Adrenal gland (tissue), 12 donors: Measurements from ENCODE around the gene N4BP2L2. TPM values are rescaled to one million over a fixed set of nuclear protein-coding genes. Genes with fewer than 3 reads are reported as not detected.

Experiments used
- DNase-seq, 7 donors: peaks; one replicate each; pipeline ENCODE4 v3.0.0-alpha.2; 2019 to 2020
- H3K27ac ChIP-seq, 5 donors: fragments of 200-600 bp; sonication (generic) in 4 of 5; 1 replicate in 3 of 5; 2 replicates in 2 of 5; pipeline versions ENCODE4 v1.5.1 to v1.8.0; 2016 to 2020; ENCODE audit warnings: mild to moderate bottlenecking in 1 of 5
- H3K27me3 ChIP-seq: fragments of 200-600 bp; 2 replicates; pipeline ENCODE4 v1.8.0; 2021
- H3K36me3 ChIP-seq, 2 donors: fragments of 200-600 bp; replicated peaks in 1 of 2; 1 replicate in 1 of 2; 2 replicates in 1 of 2; pipeline versions ENCODE4 v1.5.1 to v1.8.0; 2018 to 2022
- H3K4me1 ChIP-seq, 2 donors: fragments of 200-600 bp; replicated peaks in 1 of 2; 1 replicate in 1 of 2; 2 replicates in 1 of 2; pipeline versions ENCODE4 v1.5.1 to v1.8.0; 2018 to 2021
- H3K4me3 ChIP-seq, 4 donors: fragments of 200-600 bp; sonication (generic) in 3 of 4; one replicate each; pipeline ENCODE4 v1.5.1; 2016 to 2018
- H3K9me3 ChIP-seq, 3 donors: fragments of 200-600 bp; sonication (generic) in 1 of 3; replicated peaks in 1 of 3; 1 replicate in 2 of 3; 2 replicates in 1 of 3; pipeline versions ENCODE4 v1.5.1 to v1.8.0; 2016 to 2021
- POLR2A ChIP-seq, 2 donors: fragments of 450-650 bp; IDR thresholded peaks; one replicate each; pipeline ENCODE4 v1.6.1; 2017; ENCODE audit warnings: antibody characterized with exemption in 2 of 2, mild to moderate bottlenecking in 2 of 2, moderate library complexity in 1 of 2
- WGBS, 4 donors: extraction: QIAGEN DNeasy Blood & Tissue Kit in 2 of 4; methylation state at CpG; one replicate each; pipeline versions ENCODE4 v1.1.5 to v1.1.7; 2013 to 2017; 5-methylcytosine and 5-hydroxymethylcytosine counted together
- intact Hi-C, 2 donors: fragments of 100-400 bp; cut with DNase I; formaldehyde crosslinking; loops; one replicate each; pipeline versions ENCODE4 v1.14.1 to v1.15.0; 2022 to 2023
- polyA plus RNA-seq, 3 donors: library from polyadenylated mRNA; stranded (reverse); fragments of 200-250 nt in 2 of 3; fragments of 350-450 nt in 1 of 3; fragmentation: Illumina TruSeq in 1 of 3; extraction: RNeasy Lipid Tissue Mini Kit (QIAGEN cat#74804) in 1 of 3; gene quantifications; one replicate each; pipeline ENCODE4 v1.2.3, GENCODE V29; 2013 to 2014
- total RNA-seq, 9 donors: library from RNA; depleted of rRNA in 4 of 9; stranded (reverse); fragments of >200 nt in 4 of 9; fragments of 120-200 nt in 1 of 9; fragmentation: NEBNext Ultra II Directional in 1 of 9; extraction: Animal tissue kit (Norgen Biotek cat#: 25700) in 1 of 9; gene quantifications; one replicate each; pipeline versions ENCODE4 v1.1.0 to v1.2.4, GENCODE V29; 2013 to 2023
- TF ChIP-seq, protein P1 (sequence below), 6 experiments: fragments of 450-650 bp in 4 of 6; fragments of 200-600 bp in 2 of 6; sonication (generic) in 1 of 6; IDR thresholded peaks; 1 replicate in 5 of 6; 2 replicates in 1 of 6; pipeline versions ENCODE4 v1.5.1 to v1.8.0; 2016 to 2021; ENCODE audit warnings: antibody characterized with exemption in 6 of 6, mild to moderate bottlenecking in 2 of 6, moderate library complexity in 1 of 6
- donor health status: healthy with polysubstance abuse.
- donor health status: Bipolar disorder and iron deficiency.
- donor health status: DM: yes; HTN: yes; CAD: no.
- donor health status: DM: no; HTN: no; CAD: no.
- donor health status: DM: no; HTN: no; CAD: no.
- donor health status: DM: yes; HTN: yes; CAD: no.

The N4BP2L2 gene
- total and polyA plus RNA-seq, 12 donors = 34.1 to 321 (median 117) TPM

DNA sequence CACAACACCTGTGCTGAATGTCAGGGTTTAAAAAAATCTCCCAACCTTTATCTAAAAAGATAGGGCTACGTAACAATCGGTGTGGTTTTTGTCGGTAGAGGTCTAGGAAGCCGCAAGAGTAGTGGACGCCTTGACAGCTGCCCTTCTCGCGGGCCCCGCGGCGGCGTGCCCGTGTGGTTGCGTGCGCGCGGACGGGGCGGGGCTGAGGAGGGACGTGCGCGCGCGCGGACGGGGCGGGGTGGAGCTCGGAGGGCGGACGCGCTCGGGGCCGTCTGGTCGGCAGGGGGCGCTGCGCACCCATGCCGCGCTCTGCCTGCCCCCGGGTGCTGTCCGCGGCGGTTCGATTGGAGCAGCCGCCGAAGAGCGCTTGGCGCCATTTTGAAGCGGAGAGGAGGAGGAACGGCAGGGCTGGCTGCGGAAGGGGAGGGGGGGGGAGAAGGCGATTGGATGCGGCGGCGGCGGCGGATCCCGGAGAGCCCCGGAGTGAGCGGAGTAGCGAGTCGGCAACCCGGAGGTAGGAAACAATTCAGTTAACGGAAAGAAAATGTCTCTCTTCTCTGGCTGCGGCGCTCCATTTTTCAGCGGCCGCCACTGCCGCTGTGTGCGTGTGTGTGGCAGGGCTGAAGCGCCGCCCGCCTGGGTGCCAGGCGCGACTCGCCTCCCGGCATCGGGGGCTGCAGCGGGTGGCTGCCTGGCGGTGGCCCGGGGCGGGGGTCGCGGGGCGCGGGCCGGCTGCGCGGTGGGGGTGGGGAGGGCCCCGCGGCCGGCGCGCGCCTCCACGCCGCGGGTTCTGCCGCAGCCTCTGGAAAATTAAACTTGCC, 47.7 kb upstream of the N4BP2L2 start, which contains the start of gene PDS5B:
TSS of gene PDS5B (plus strand) at position 373 of the 821 bp plus-strand sequence. CDS start 62,321 bp downstream, outside the sequence.
- intact Hi-C loops = loop anchor here (2.0 to 10.0 kb wide), 4 partner anchors 49 to 959 kb away; no protein-coding TSS in a partner anchor
- no peaks in the 10 kb centered on the region for H3K9me3 ChIP-seq
- 0 to 1% (median 0%) methylated on average over 9 to 97 of the region's 97 CpGs for WGBS, 4 donors

DNA sequence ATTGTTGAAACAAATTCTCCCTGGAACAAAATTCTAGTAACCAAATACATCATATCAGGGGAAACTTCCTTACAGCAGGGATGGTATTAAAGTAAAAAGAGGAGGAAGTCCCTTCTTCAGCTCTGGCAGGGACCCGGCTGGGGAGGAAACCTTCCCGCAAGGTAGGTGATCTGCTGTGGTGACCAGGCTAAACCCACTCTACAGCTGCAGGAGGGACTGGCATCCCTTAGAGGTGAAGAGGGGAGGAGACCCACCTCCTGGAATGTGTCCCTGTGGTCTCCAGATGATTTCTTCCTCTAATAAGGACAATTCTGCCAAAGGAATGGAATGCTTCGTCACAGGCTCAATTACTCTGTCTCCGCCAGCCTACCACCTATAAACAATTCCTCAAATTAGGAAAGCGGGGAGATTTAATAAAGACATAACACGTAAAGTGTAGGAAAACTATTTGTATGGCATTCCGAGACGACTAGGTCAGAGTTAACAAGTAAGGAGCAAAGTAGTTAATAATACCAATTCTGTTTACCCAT, 47.0 kb upstream of the N4BP2L2 start:
- DNase-seq = peak in 5 of 7 donors; percentile 2 to 27 (median 18)
- Histone ChIP-seq H3K27me3 (no peaks in the 10 kb centered on the region), H3K4me3 (peak overlapping the region in 3 of 4 donors; percentile 13 to 81 (median 31)), H3K27ac (peak overlapping the region in 1 of 5 donors; percentile 57), H3K36me3 (no peaks in the 10 kb centered on the region), H3K4me1 (peaks cover 6 to 27% of the 10 kb centered on the region in 2 donors), H3K9me3 (no peaks in the 10 kb centered on the region)
- TF ChIP-seq POLR2A (IDR thresholded peaks at IDR 0.05) = no peak
- TF ChIP-seq, protein P1, sequence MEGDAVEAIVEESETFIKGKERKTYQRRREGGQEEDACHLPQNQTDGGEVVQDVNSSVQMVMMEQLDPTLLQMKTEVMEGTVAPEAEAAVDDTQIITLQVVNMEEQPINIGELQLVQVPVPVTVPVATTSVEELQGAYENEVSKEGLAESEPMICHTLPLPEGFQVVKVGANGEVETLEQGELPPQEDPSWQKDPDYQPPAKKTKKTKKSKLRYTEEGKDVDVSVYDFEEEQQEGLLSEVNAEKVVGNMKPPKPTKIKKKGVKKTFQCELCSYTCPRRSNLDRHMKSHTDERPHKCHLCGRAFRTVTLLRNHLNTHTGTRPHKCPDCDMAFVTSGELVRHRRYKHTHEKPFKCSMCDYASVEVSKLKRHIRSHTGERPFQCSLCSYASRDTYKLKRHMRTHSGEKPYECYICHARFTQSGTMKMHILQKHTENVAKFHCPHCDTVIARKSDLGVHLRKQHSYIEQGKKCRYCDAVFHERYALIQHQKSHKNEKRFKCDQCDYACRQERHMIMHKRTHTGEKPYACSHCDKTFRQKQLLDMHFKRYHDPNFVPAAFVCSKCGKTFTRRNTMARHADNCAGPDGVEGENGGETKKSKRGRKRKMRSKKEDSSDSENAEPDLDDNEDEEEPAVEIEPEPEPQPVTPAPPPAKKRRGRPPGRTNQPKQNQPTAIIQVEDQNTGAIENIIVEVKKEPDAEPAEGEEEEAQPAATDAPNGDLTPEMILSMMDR (IDR thresholded peaks at IDR 0.05) = no peak
- WGBS, 4 donors = 13 to 16% (median 13%) methylated on average over 8 of the region's 8 CpGs
- intact Hi-C loops = loop anchor here (2.0 to 10.0 kb wide), 4 partner anchors 49 to 959 kb away; no protein-coding TSS in a partner anchor

More for the DNA sequence above, 47.7 kb upstream of the N4BP2L2 start, which contains the start of gene PDS5B:
- Histone ChIP-seq H3K4me1 (peaks cover 6 to 29% of the 10 kb centered on the region in 2 donors), H3K4me3 (peak within 1 kb of the TSS; percentile 41 to 81 (median 52)), H3K36me3 (no peaks in the 10 kb centered on the region), H3K27me3 (no peaks in the 10 kb centered on the region), H3K27ac (peak within 1 kb of the TSS; percentile 79 to 99 (median 85))
- DNase-seq = peak; percentile 94 to 96 (median 95)
- TF ChIP-seq, protein P1 (IDR thresholded peaks at IDR 0.05) = peak; percentile 50 to 99 (median 78)
- peak; percentile 23 to 62 for TF ChIP-seq POLR2A (IDR thresholded peaks at IDR 0.05)

DNA sequence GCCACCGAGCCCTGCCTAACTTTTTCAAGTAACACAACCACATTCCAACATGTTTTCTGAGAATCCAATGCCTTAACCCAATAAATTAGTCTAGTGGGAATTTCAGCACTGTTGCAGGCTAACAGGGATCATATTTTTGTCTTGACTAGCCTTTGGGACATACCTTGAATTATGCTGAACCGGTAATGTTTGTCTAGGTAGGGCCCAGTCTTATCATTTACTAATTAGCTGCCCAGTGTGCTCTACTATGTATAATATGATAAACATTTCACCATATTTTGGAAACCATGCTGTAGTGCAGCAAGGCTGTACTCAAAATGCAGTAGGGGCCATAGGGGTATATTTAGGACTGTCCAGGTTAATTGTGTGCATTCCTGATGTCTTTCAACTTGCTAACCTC, 44.4 kb upstream of the N4BP2L2 start:
- DNase-seq = no peak
- no peak for TF ChIP-seq POLR2A (IDR thresholded peaks at IDR 0.05)
- TF ChIP-seq, protein P1 (IDR thresholded peaks at IDR 0.05) = no peak
- Histone ChIP-seq H3K9me3 (no peaks in the 10 kb centered on the region), H3K4me3 (no peak overlapping the region), H3K36me3 (no peaks in the 10 kb centered on the region), H3K27ac (no peak overlapping the region), H3K4me1 (peaks cover under 1 to 4% of the 10 kb centered on the region in 2 donors), H3K27me3 (no peaks in the 10 kb centered on the region)
- intact Hi-C loops = loop anchor here (5.0 to 10.0 kb wide), 4 partner anchors 52 to 962 kb away; no protein-coding TSS in a partner anchor
- WGBS, 4 donors = 85 to 88% (median 86%) methylated on average over 2 of the region's 2 CpGs

GRCh38 chr13:32582281-32582680, 43.7 kb upstream of the N4BP2L2 start:
- TF ChIP-seq, protein P1 (IDR thresholded peaks at IDR 0.05) = no peak
- TF ChIP-seq POLR2A (IDR thresholded peaks at IDR 0.05) = no peak
- intact Hi-C loops = loop anchor here (5.0 to 10.0 kb wide), 4 partner anchors 53 to 963 kb away; no protein-coding TSS in a partner anchor
- no peaks in the 10 kb centered on the region for H3K9me3 ChIP-seq
- no peak overlapping the region for H3K4me3 ChIP-seq
- H3K27ac ChIP-seq = no peak overlapping the region
- H3K4me1 ChIP-seq = no peaks in the 10 kb centered on the region
- H3K36me3 ChIP-seq = no peaks in the 10 kb centered on the region
- no peak for DNase-seq
- 64 to 70% (median 66%) methylated on average over 2 of the region's 2 CpGs for WGBS, 4 donors
- H3K27me3 ChIP-seq = no peaks in the 10 kb centered on the region
